Heart right ventricle (tissue), 16 donors: ENCODE data around the gene SEMA3A. TPM values are rescaled to one million over a fixed set of nuclear protein-coding genes. Genes with fewer than 3 reads are reported as not detected.

Source experiments
- ATAC-seq, 8 donors: fragments of 200-7000 bp; cut with Tn5 transposase; one replicate each; pipeline ENCODE4 v1.9.1; 2020; ENCODE audit warnings: mild to moderate bottlenecking in 8 of 8, moderate library complexity in 8 of 8, moderate number of reproducible peaks in 1 of 8
- DNase-seq, 2 donors: peaks; one replicate each; pipeline ENCODE4 v3.0.0-alpha.2; 2020
- H3K27ac ChIP-seq, 10 donors: fragments of 200-600 bp; sonication (generic) in 2 of 10; one replicate each; pipeline versions ENCODE4 v1.5.0 to v1.8.0; 2020 to 2022; ENCODE audit warnings: mild to moderate bottlenecking in 3 of 10
- H3K27me3 ChIP-seq, 7 donors: fragments of 200-600 bp; one replicate each; pipeline ENCODE4 v1.8.0; 2021 to 2022; ENCODE audit warnings: mild to moderate bottlenecking in 2 of 7
- H3K36me3 ChIP-seq, 9 donors: fragments of 200-600 bp; sonication (generic) in 1 of 9; one replicate each; pipeline versions ENCODE4 v1.5.0 to v1.8.0; 2020 to 2022; ENCODE audit warnings: mild to moderate bottlenecking in 2 of 9
- H3K4me1 ChIP-seq, 9 donors: fragments of 200-600 bp; sonication (generic) in 1 of 9; one replicate each; pipeline versions ENCODE4 v1.5.0 to v1.8.0; 2020 to 2022; ENCODE audit warnings: mild to moderate bottlenecking in 4 of 9
- H3K4me3 ChIP-seq, 10 donors: fragments of 200-600 bp; sonication (generic) in 2 of 10; one replicate each; pipeline versions ENCODE4 v1.5.0 to v1.8.0; 2020 to 2022; ENCODE audit warnings: mild to moderate bottlenecking in 7 of 10, moderate library complexity in 2 of 10
- H3K9me3 ChIP-seq, 11 donors: fragments of 200-600 bp in 10 of 11; sonication (generic) in 2 of 11; one replicate each; pipeline versions ENCODE4 v1.5.0 to v1.8.0; 2013 to 2022; ENCODE audit warnings: mild to moderate bottlenecking in 2 of 11, control low read depth in 1 of 11, moderate library complexity in 1 of 11
- WGBS, 2 donors: extraction: QIAGEN DNeasy Blood & Tissue Kit; methylation state at CpG; one replicate each; pipeline ENCODE4 v1.1.7; 2013; ENCODE audit warnings: inconsistent platforms in 1 of 2; 5-methylcytosine and 5-hydroxymethylcytosine counted together
- intact Hi-C, 10 donors: fragments of 100-400 bp; cut with DNase I; formaldehyde crosslinking; loops; one replicate each; pipeline versions ENCODE4 v1.11.1 to v1.14.2; 2022
- polyA plus RNA-seq, 2 donors: library from polyadenylated mRNA; stranded (reverse); fragments of 200-250 nt; gene quantifications; one replicate each; pipeline ENCODE4 v1.2.3, GENCODE V29; 2013
- total RNA-seq, 10 donors: library from RNA; stranded (reverse); fragmentation: NEBNext Ultra II Directional in 3 of 10; extraction: Animal tissue kit (Norgen Biotek cat#: 25700) in 3 of 10; gene quantifications; one replicate each; pipeline versions ENCODE4 v1.2.1 to v1.2.4, GENCODE V29; 2021 to 2023
- TF ChIP-seq, protein P1 (sequence below), 9 donors: fragments of 200-600 bp; sonication (generic) in 2 of 9; IDR thresholded peaks; one replicate each; pipeline versions ENCODE4 v1.5.0 to v1.8.0; 2021 to 2022; ENCODE audit warnings: antibody characterized with exemption in 9 of 9, mild to moderate bottlenecking in 5 of 9, moderate library complexity in 1 of 9
- donor health status: Arrhythmogenic right ventricular cardiomyopathy.
- donor health status: ischemic (EF 13 %, LVEDD 7.1; RV severe dilation, severe dysfunction).
- donor health status: healthy with polysubstance abuse.
- donor health status: DM: no; HTN: yes; CAD: no.
- donor health status: DM: no; HTN: no; CAD: no.
- donor health status: ischemic (EF 25% LVEDD 6.9; RV normal size, moderate dysfunction).
- donor health status: ischemic (EF 25% LVEDD 5.7; RV mildly dilated, moderate dysfunction).
- donor health status: healthy.
- donor health status: DM: yes; HTN: yes; CAD: no.
- donor health status: Ischemic cardiomyopathy.
- donor health status: ischemic (EF 35%, LVEDD 5.7; RV mildly dilated, moderate dysfunction).
- donor health status: nonischemic (EF 11% LVEDD 7.7; RV severe dilation, severe dysfunction).
- donor health status: DM: yes; HTN: yes; CAD: no.
- donor health status: PGD.
- donor health status: ischemic (EF 29% LVEDD 5.4; RV normal size, mild dysfunction).
- donor health status: nonischemic (EF 23%, LVEDD 6.1; RV moderate dilation, normal function).

Gene SEMA3A
- total and polyA plus RNA-seq, 12 donors, result 0.19 to 5.3 (median 1.5) TPM

DNA sequence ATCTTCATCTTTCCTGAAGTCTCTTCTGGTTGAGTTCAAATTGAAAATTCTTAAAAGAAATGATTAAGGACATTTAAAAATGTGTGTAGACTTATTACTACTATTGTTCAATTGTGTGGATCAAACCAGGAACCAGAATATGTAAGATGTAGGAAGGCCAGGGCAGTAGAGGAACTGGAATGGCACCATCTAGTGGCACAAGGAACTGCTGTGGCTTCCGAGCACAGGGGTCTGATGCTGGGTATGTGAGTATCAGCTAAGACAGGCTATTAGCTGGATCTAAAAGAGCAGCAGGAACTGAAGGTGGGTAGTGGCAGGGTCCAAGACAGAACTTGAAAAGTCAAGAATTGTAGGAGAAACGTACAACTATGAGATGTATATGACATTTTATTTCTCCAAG lies 247.3 kb downstream of the SEMA3A start:
- Histone ChIP-seq H3K36me3 (no peaks in the 10 kb centered on the region), H3K4me1 (no peaks in the 10 kb centered on the region), H3K27ac (no peak overlapping the region), H3K27me3 (no peaks in the 10 kb centered on the region), H3K9me3 (no peaks in the 10 kb centered on the region), H3K4me3 (no peak overlapping the region)
- ATAC-seq (no peak), DNase-seq (no peak)
- intact Hi-C loops, result no loop called here
- 73 to 84% methylated on average over 2 of the region's 2 CpGs for WGBS, 2 donors
- TF ChIP-seq, protein P1, sequence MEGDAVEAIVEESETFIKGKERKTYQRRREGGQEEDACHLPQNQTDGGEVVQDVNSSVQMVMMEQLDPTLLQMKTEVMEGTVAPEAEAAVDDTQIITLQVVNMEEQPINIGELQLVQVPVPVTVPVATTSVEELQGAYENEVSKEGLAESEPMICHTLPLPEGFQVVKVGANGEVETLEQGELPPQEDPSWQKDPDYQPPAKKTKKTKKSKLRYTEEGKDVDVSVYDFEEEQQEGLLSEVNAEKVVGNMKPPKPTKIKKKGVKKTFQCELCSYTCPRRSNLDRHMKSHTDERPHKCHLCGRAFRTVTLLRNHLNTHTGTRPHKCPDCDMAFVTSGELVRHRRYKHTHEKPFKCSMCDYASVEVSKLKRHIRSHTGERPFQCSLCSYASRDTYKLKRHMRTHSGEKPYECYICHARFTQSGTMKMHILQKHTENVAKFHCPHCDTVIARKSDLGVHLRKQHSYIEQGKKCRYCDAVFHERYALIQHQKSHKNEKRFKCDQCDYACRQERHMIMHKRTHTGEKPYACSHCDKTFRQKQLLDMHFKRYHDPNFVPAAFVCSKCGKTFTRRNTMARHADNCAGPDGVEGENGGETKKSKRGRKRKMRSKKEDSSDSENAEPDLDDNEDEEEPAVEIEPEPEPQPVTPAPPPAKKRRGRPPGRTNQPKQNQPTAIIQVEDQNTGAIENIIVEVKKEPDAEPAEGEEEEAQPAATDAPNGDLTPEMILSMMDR (IDR thresholded peaks at IDR 0.05), result peak in 3 of 9 donors; percentile 9 to 45 (median 33)

DNA sequence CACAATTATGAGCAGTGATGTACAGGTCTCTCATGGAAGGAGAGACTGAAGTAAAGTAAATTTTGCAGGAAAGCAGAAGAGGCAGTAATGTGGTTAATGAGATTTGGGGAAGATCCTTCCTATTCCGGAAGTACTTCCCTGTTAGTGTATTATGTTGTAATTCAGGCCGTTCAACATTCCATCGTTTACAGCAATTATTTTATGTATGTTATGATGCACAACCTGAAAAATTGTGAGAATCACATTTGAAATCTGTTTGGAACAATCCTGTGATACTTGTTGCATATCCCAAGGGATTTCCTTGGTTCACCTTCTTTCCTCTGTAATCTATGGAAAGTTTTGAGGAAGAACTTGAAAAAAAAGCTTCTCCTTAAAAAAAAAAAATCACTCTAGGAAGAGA lies 247.8 kb downstream of the SEMA3A start:
- Histone ChIP-seq H3K36me3 (no peaks in the 10 kb centered on the region), H3K27me3 (no peaks in the 10 kb centered on the region), H3K4me1 (no peaks in the 10 kb centered on the region), H3K4me3 (no peak overlapping the region), H3K9me3 (no peaks in the 10 kb centered on the region), H3K27ac (no peak overlapping the region)
- DNase-seq (no peak), ATAC-seq (no peak)
- intact Hi-C loops, result no loop called here
- TF ChIP-seq, protein P1 (IDR thresholded peaks at IDR 0.05), result no peak
- 81 to 94% methylated on average over 3 of the region's 3 CpGs for WGBS, 2 donors

DNA sequence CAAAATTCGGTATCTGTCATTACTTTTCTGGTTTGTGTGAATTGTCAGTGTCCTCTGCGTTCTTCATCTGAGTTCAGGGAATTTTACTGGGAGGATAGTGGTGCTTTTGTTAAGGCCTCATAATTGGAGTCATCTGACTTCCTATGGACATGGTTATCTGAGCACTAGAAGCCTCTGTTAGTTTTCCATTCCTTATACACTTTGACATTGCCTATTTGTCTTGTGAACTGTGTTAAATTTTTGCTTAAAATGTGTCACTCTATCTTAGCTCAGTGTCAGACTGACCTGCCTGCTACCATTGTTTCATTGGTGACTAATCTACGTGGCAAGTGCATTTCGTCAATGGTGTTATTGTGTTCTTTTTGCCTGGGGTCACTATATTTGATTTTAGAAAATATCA lies 253.3 kb downstream of the SEMA3A start:
- Histone ChIP-seq H3K27ac (no peak overlapping the region), H3K4me1 (peaks cover 0 to 4% (median under 1%) of the 10 kb centered on the region in 9 donors), H3K9me3 (no peaks in the 10 kb centered on the region), H3K27me3 (no peaks in the 10 kb centered on the region), H3K4me3 (no peak overlapping the region), H3K36me3 (no peaks in the 10 kb centered on the region)
- intact Hi-C loops, result loop anchor here in 1 of 10 donors (5.0 kb wide), 1 partner anchor 1081 kb away; no protein-coding TSS in a partner anchor
- WGBS, 2 donors, result 76 to 89% methylated on average over 4 of the region's 4 CpGs
- TF ChIP-seq, protein P1 (IDR thresholded peaks at IDR 0.05), result no peak
- no peak for ATAC-seq
- DNase-seq, result no peak

DNA sequence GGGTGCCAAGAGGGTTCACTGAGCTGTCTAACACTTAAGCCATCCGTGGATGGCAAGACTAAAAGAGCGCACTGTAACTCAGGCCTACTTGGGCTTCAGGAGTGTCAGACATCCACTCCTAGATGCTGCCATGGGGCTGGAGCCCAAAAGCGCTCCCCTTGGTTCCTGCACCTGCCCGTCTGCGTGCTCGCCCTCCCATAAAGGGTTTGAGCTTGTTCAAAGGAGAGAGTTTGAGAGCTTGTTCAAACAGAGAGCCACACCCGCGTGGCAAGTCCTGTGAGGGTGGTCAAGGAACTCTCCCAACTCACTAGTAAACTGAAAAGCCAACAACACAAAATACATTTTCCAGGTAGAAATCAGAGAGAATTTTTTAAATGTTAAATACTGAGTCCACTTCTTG lies 256.7 kb downstream of the SEMA3A start:
- Histone ChIP-seq H3K4me3 (no peak overlapping the region), H3K36me3 (no peaks in the 10 kb centered on the region), H3K4me1 (peaks cover 0 to 8% (median 3%) of the 10 kb centered on the region in 9 donors), H3K9me3 (no peaks in the 10 kb centered on the region), H3K27me3 (no peaks in the 10 kb centered on the region), H3K27ac (no peak overlapping the region)
- TF ChIP-seq, protein P1 (IDR thresholded peaks at IDR 0.05), result no peak
- DNase-seq (no peak), ATAC-seq (no peak)
- intact Hi-C loops, result loop anchor here in 7 of 10 donors (5.0 to 10.0 kb wide), 3 partner anchors 1084 to 1617 kb away; no protein-coding TSS in a partner anchor
- WGBS, 2 donors, result 90 to 97% methylated on average over 8 of the region's 8 CpGs
